Endodermal cell (in vitro differentiated cells): ENCODE measurements around the gene F13A1. TPM values are rescaled to one million over a fixed set of nuclear protein-coding genes. Genes with fewer than 3 reads are reported as not detected.

Experiments
- DNase-seq: peaks from one replicate; pipeline ENCODE4 v3.0.0-alpha.2; 2017
- H3K27ac ChIP-seq: 2 replicates; pipeline ENCODE4 v1.5.1; 2013; ENCODE audit warnings: mild to moderate bottlenecking, low read depth, low read length, moderate library complexity
- H3K27me3 ChIP-seq: 2 replicates; pipeline ENCODE4 v1.6.1; 2013; ENCODE audit warnings: mild to moderate bottlenecking, low read length, moderate library complexity; ENCODE audit not compliant: insufficient read depth, control insufficient read depth, poor library complexity, severe bottlenecking
- H3K36me3 ChIP-seq: 2 replicates; pipeline ENCODE4 v1.7.0; 2013; ENCODE audit warnings: mild to moderate bottlenecking, low read length, moderate library complexity; ENCODE audit not compliant: control insufficient read depth, insufficient read depth
- H3K4me1 ChIP-seq: one replicate; pipeline ENCODE4 v1.7.0; 2013; ENCODE audit warnings: low read length; ENCODE audit not compliant: control insufficient read depth, insufficient read depth
- H3K4me3 ChIP-seq: 2 replicates; pipeline ENCODE4 v1.5.1; 2013; ENCODE audit warnings: mild to moderate bottlenecking, low read length, moderate library complexity
- H3K9ac ChIP-seq: 2 replicates; pipeline ENCODE4 v1.6.1; 2013; ENCODE audit warnings: mild to moderate bottlenecking, low read length, moderate library complexity; ENCODE audit not compliant: poor library complexity, severe bottlenecking; ENCODE audit errors: extremely low read depth
- H3K9me3 ChIP-seq: 2 replicates; pipeline ENCODE4 v1.6.1; 2013; ENCODE audit warnings: mild to moderate bottlenecking, low read length, moderate library complexity; ENCODE audit not compliant: control insufficient read depth
- H3K27ac Mint-ChIP-seq: 2 replicates; pipeline ENCODE4 v1.8.0; 2020; ENCODE audit warnings: mixed read lengths
- H3K27me3 Mint-ChIP-seq: 2 replicates; pipeline ENCODE4 v1.8.0; 2021; ENCODE audit warnings: mild to moderate bottlenecking, mixed read lengths; ENCODE audit not compliant: insufficient read depth
- H3K36me3 Mint-ChIP-seq: 2 replicates; pipeline ENCODE4 v1.8.0; 2020; ENCODE audit warnings: low read depth, mixed read lengths
- H3K4me1 Mint-ChIP-seq: 2 replicates; pipeline ENCODE4 v1.8.0; 2020; ENCODE audit warnings: mixed read lengths
- H3K4me3 Mint-ChIP-seq: 2 replicates; pipeline ENCODE4 v1.8.0; 2020; ENCODE audit warnings: mild to moderate bottlenecking, moderate library complexity, mixed read lengths
- H3K9me3 Mint-ChIP-seq: 2 replicates; pipeline ENCODE4 v1.8.0; 2020; ENCODE audit warnings: mild to moderate bottlenecking, mixed read lengths
- WGBS, 2 experiments: methylation state at CpG; one replicate each; pipeline versions ENCODE4 v1.1.5 to v1.1.7; 2013; ENCODE audit warnings: missing lambda C conversion rate in 2 of 2, mixed read lengths in 1 of 2; ENCODE audit not compliant: insufficient coverage in 1 of 2, insufficient read length in 1 of 2; 5-methylcytosine and 5-hydroxymethylcytosine counted together
- total RNA-seq, 2 donors: library from RNA; stranded (reverse); fragmentation: NEBNext Ultra II Directional in 1 of 2; extraction: Animal tissue kit (Norgen Biotek cat#: 25700) in 1 of 2; gene quantifications; 2 replicates in 1 of 2; 3 replicates in 1 of 2; pipeline ENCODE4 v1.2.1, GENCODE V29; 2021
- TF ChIP-seq, protein P1 (sequence below): fragments of 200-600 bp; sonication (generic); conservative IDR thresholded peaks from 2 replicates; pipeline ENCODE4 v1.5.0; 2021; ENCODE audit warnings: antibody characterized with exemption, mild to moderate bottlenecking

The F13A1 gene
- total RNA-seq, 2 donors from 2014 or later: 1.1 to 1.3 TPM

- Histone ChIP-seq H3K27me3 (no peaks in the 10 kb centered on the region), H3K9me3 (no peaks in the 10 kb centered on the region), H3K4me3 (no peak overlapping the region), H3K27ac (no peak overlapping the region), H3K9ac (no peak overlapping the region), H3K36me3 (no peaks in the 10 kb centered on the region), H3K4me1 (no peaks in the 10 kb centered on the region)
- DNase-seq: no peak
- H3K36me3 Mint-ChIP-seq: no peaks in the 10 kb centered on the region
- H3K4me1 Mint-ChIP-seq: peaks cover 3% of the 10 kb centered on the region
- no peak overlapping the region for H3K4me3 Mint-ChIP-seq
- no peaks in the 10 kb centered on the region for H3K9me3 Mint-ChIP-seq
- WGBS, 2 experiments: 90 to 100% methylated on average over 8 of the region's 8 CpGs
- peaks cover under 1% of the 10 kb centered on the region for H3K27me3 Mint-ChIP-seq
- TF ChIP-seq, protein P1, sequence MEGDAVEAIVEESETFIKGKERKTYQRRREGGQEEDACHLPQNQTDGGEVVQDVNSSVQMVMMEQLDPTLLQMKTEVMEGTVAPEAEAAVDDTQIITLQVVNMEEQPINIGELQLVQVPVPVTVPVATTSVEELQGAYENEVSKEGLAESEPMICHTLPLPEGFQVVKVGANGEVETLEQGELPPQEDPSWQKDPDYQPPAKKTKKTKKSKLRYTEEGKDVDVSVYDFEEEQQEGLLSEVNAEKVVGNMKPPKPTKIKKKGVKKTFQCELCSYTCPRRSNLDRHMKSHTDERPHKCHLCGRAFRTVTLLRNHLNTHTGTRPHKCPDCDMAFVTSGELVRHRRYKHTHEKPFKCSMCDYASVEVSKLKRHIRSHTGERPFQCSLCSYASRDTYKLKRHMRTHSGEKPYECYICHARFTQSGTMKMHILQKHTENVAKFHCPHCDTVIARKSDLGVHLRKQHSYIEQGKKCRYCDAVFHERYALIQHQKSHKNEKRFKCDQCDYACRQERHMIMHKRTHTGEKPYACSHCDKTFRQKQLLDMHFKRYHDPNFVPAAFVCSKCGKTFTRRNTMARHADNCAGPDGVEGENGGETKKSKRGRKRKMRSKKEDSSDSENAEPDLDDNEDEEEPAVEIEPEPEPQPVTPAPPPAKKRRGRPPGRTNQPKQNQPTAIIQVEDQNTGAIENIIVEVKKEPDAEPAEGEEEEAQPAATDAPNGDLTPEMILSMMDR: no peak
- no peak overlapping the region for H3K27ac Mint-ChIP-seq
These were observed 143.8 kb downstream of the F13A1 start for GRCh38 chr6:6176586-6177228.

DNA sequence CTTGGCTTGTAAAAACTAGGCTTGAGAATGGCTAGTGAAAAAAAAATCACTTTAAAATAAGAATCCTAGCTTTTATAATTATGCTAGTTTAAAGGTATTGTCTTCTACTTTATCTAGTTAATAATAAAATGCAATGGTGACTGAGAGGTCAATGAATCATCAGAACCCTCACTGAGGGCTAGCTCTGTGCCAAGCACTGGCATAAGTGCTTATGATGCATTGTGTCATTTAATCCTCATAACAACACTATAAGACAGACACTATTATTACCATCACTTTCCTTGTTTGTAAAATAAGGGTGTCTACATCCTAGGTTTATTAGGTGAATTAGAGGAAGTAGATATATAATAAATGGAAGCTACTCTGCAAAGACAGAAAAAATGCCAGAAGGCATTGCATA, 144.3 kb downstream of the F13A1 start:
- Mint-ChIP-seq H3K9me3 (no peaks in the 10 kb centered on the region), H3K36me3 (no peaks in the 10 kb centered on the region), H3K4me1 (peaks cover 3% of the 10 kb centered on the region), H3K27ac (no peak overlapping the region), H3K27me3 (peaks cover 2% of the 10 kb centered on the region), H3K4me3 (no peak overlapping the region)
- H3K4me1 ChIP-seq: no peaks in the 10 kb centered on the region
- no peak overlapping the region for H3K9ac ChIP-seq
- DNase-seq: no peak
- H3K27ac ChIP-seq: no peak overlapping the region
- no peak overlapping the region for H3K4me3 ChIP-seq
- no peaks in the 10 kb centered on the region for H3K27me3 ChIP-seq
- H3K9me3 ChIP-seq: no peaks in the 10 kb centered on the region
- TF ChIP-seq, protein P1: no peak
- no peaks in the 10 kb centered on the region for H3K36me3 ChIP-seq

DNA sequence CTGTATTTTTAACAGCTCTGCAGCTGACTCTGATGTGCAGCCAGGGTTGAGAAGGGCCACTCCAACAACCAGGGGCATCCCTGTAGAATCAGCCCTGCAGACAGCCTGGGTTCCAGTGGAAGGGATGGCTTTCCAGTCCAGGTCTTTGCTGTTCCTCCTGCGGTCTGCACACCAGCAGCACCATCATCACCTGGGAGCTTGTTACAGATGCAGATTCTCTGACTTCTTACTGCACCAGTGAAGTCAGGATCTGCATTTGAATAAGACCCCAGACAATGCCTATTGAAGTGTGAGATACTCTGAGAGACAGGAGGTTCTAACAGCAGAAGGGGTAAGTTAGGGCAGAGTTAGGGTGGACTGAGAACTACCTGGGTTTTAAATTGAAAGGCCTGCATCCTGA, 151.3 kb downstream of the F13A1 start:
- Histone ChIP-seq H3K27ac (no peak overlapping the region), H3K36me3 (no peaks in the 10 kb centered on the region), H3K27me3 (no peaks in the 10 kb centered on the region), H3K4me3 (no peak overlapping the region), H3K4me1 (no peaks in the 10 kb centered on the region), H3K9ac (no peak overlapping the region), H3K9me3 (no peaks in the 10 kb centered on the region)
- H3K4me3 Mint-ChIP-seq: no peak overlapping the region
- no peaks in the 10 kb centered on the region for H3K36me3 Mint-ChIP-seq
- H3K27ac Mint-ChIP-seq: no peak overlapping the region
- H3K27me3 Mint-ChIP-seq: peaks cover 2% of the 10 kb centered on the region
- DNase-seq: peak; percentile 57
- H3K4me1 Mint-ChIP-seq: no peaks in the 10 kb centered on the region
- WGBS, 2 experiments: 67% methylated on average over 1 of the region's 1 CpG; no CpG with 5 or more reads in 1 of the 2 experiments
- H3K9me3 Mint-ChIP-seq: no peaks in the 10 kb centered on the region
- TF ChIP-seq, protein P1: no peak
